Fibroblast of upper back skin (primary cell): Measurements from ENCODE around the gene UTP15.

ENCODE experiments used
- DNase-seq: peaks from one replicate; pipeline ENCODE4 v3.0.0-alpha.2; 2013

The UTP15 gene

DNA sequence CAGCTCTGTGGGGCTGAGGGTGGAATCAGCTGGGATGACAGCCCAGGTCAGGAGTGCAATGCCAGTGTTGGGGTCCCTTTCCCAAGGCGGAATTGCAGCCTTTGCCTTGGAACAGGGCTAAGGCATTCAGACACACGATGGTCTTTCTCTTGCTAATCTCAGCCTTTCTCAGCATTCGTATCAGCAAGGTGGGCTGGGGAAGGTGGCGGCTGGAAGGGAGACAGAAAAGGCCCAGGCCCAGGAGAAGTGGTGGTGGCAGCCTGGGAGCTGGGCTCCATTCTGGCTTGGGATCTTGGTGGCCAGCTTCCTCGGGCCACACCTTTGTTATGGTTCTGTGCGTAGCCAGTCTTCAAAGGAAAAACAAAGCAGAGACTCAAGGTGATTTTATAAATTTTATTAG lies 59.3 kb downstream of the UTP15 start:
- no peak for DNase-seq

DNA sequence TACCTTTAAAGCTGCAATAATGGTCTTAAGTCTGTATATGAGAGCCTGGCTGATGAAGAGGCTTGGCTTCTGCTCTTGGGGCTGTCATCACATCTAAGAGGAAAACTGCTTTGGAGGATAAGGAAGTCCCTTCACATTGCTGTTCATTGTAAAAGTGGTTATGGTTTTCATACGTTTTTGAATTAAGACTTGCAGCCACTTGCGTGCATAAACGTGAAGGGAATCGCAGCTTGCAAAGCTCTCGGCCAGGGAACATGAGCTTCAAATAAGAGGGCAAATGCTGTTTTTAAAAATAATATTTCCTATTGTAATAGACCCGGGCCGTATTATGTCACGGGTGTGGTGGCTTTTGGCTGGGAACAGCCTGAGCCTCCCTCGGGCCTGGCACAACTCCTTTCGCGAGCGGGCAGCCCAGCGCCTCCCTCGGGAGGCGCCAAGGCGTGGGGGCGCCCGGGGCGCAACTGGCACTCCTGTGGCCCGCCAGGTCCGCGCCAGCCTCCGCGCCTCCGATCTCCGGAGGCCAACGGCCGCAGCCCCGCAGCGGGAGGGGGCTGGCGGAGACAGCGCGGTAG lies 59.9 kb downstream of the UTP15 start:
- DNase-seq: no peak

DNA sequence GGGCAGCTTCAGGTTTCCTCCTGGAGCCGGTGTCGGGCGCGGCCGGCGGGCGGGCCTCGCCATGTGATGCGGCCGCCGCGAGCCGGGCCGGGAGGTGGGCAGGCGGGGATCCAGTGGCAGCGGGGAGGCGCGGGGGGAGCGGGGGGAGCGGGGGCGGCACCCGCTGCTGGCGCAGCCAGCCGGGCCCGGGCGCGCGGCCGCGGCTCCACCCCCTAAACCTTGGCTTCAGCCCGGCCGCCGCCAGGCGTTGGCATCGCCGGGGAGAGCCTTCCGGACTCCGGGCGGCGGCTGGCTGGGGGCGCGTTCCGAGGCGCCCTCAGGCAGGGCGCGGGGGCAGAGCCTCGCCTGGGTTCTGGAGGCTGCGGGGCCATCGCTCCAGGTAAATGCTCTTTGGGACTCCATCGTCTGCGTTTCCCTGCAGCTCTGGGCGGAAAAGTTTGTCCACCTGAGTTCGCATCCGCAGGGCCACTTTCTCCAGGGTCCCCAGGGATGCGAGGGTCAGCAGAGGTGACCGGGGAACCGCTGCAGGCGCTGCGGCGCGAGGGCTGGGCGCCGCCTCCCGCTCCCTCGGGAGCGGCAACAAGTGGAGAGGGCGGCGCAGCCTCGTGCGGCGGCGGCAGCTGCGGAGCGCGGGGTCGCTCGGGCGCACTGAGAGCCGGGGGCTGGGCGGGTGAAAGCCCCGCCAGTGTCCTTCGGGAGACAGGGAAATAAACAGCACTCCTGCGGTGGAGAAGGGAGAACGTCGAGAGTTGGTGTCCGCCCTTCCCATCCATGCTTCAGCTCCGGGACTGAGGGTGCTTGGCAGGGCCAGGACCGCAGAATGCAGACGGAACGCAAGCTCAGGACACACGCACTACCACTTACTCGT lies 60.6 kb downstream of the UTP15 start, which contains the start of gene ARHGEF28:
Gene ARHGEF28 (plus strand): TSS at position 253 of the 868 bp plus-strand sequence. CDS start 58,656 bp downstream, outside the sequence.
- DNase-seq: no peak

GRCh38 chr5:73626814-73627313 lies 61.3 kb downstream of the UTP15 start:
- DNase-seq: no peak

- no peak for DNase-seq
Observed at GRCh38 chr5:73629456-73629855, 63.9 kb downstream of the UTP15 start.

DNA sequence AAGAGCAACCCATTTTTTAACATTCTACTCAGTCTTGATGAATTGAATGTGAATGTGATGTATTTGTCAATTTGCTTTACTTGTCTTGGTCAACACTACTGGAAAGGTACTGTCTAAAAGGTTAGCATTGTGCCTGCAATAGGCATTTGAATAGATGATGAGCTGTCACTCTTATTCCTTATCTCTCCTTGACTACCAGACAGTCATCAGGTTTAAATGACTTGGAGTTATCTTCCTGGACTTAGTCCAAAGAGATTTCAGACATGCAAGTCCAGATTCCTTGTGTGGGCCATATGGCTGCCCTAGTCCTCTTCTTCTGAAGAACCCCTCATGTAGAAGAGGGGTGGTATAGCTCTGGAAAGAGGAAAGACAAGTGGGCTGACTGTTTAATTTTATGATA lies 65.2 kb downstream of the UTP15 start:
- DNase-seq: no peak

- no peak for DNase-seq
Observed at GRCh38 chr5:73631500-73631899, 66.0 kb downstream of the UTP15 start.
